C1 segment of cervical spinal cord (tissue), 14 donors: Measurements from ENCODE around the gene UMPS.
A peak's percentile ranks its signal among the peaks of the same experiment; 100 is the strongest.
"Not testable (repeated sequence)": the region's sequence is repeated elsewhere in the genome, so short reads cannot be mapped to it uniquely, and the experiment has no call there.

Experiments used
- DNase-seq, 14 donors: peaks; one replicate each; lab custom pipeline; 2025; lab: John Stamatoyannopoulos, UW

The UMPS gene

DNA sequence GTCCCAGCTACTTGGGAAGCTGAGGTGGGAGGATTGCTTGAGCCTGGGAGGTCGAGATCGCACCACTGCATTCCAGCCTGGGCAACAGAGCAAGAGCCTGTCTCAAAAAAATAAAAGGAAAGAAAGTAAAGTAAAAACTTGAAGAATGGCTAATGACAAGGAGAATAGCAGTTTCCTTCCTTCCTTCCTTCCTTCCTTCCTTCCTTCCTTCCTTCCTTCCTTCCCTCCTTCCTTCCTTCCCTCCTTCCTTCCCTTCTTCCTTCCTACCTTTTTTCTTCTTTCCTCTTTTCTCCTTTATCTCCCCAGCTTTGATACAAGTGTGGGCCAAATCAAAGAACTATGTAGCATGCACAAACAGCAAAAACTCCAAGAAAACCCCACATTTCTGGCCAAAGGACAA, 23.0 kb upstream of the UMPS start:
- DNase-seq: not testable (repeated sequence)

GRCh38 chr3:124707656-124708062, 22.6 kb upstream of the UMPS start:
- DNase-seq: no peak

GRCh38 chr3:124714223-124714853, 15.9 kb upstream of the UMPS start:
- no peak for DNase-seq

- DNase-seq: no peak
Observed at GRCh38 chr3:124722589-124722988, 7.7 kb upstream of the UMPS start.

DNA sequence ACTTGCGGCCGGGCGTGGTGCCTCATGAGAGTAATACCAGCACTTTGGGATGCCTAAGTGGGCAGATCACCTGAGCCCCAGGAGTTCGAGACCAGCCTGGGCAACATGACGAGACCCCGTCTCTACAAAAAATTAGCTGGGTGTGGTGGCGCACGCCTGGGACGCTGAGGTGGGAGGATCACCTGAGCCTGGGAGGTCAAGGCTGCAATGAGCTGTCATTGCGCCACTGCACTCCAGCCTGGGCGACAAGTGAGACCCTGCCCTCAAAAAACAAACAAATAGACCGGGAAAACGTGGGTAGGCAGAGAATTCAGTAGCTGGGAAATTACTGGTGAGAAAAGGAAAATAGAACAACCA, 667 bp downstream of the UMPS start:
- DNase-seq: no peak

GRCh38 chr3:124731760-124732159, 1.5 kb downstream of the UMPS start:
- DNase-seq: no peak

DNA sequence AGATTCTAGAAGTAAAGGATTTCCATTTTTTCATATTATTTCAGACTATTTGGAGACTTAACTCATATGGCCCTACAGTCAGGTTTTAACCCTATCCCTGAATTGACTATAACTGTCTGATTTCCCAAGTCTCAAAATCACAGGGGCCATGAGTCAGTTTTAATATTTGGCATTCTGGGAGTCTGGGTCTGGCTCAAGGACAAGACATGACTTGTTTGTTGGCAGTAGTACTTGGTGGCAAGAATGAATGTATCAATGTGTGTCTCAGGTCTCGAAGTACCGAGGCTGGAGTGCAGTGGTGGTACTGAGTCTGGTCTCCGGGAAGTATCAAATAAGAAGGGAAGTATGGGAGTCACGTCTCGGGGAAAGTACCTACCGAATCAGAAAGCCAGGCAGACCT, 10.8 kb downstream of the UMPS start:
- no peak for DNase-seq

DNA sequence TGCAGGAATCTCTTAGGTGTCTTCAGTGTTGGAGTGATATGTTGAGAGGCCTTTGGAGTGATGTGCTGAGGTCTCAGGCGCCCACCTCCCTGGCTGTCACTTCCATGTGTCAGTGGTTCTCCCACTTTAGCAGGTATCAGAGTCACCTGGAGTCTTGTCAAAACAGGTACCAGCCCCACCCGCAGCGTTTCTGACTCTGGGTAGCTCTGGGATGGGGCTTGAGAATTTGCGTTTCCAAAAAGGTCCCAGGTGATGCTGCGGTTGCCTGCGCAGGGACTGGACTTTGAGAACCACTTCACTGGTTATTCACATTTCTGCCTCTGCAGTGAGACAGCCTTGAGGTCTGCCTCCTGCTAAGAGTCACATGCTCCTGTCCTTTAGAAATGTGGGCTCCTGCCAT, 15.5 kb downstream of the UMPS start:
- DNase-seq: no peak

GRCh38 chr3:124747111-124747981, 17.1 kb downstream of the UMPS start:
- DNase-seq: no peak

GRCh38 chr3:124748560-124749198, 18.4 kb downstream of the UMPS start:
- no peak for DNase-seq

GRCh38 chr3:124749877-124750276, 19.6 kb downstream of the UMPS start:
- not testable (repeated sequence) for DNase-seq

DNA sequence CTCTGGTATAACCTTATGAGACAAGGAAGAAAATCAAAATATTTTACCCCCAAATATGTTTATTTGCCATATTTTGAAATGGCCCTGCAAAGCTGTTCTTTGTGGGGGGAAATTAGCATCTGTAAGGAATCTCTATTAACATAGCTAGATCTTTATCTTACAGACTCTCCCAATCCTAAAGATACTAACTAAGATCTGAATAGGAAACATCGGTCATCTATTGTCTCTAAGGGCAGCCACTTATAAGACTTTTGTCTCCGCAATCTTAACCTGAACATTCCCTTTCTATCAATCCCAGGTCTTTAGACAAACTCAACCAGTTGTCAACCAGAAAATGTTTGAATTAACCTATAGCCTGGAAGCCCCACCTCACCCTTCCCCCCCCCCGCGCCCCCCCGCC, 21.2 kb downstream of the UMPS start:
- DNase-seq: no peak

- no peak for DNase-seq
Observed at GRCh38 chr3:124752051-124752450, 21.8 kb downstream of the UMPS start.

DNA sequence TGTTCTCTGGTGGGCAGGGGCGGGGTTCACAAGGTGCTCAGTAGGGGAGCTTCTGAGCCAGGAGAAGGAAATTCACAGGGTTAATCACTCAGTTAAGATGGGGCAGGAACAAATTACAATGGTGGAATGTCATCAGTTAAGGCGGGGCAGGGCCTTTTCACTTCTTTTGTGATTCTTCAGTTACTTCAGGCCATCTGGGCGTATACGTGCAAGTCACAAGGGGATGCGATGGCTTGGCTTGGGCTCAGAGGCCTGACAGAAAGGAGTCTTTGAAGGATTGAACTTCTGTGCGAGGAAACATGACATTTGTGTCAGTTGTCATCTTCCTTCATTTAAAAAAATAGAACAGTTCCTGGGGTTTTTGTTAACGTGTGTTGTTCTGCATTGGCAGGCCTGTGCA, 27.7 kb downstream of the UMPS start:
- not testable (repeated sequence) for DNase-seq

DNA sequence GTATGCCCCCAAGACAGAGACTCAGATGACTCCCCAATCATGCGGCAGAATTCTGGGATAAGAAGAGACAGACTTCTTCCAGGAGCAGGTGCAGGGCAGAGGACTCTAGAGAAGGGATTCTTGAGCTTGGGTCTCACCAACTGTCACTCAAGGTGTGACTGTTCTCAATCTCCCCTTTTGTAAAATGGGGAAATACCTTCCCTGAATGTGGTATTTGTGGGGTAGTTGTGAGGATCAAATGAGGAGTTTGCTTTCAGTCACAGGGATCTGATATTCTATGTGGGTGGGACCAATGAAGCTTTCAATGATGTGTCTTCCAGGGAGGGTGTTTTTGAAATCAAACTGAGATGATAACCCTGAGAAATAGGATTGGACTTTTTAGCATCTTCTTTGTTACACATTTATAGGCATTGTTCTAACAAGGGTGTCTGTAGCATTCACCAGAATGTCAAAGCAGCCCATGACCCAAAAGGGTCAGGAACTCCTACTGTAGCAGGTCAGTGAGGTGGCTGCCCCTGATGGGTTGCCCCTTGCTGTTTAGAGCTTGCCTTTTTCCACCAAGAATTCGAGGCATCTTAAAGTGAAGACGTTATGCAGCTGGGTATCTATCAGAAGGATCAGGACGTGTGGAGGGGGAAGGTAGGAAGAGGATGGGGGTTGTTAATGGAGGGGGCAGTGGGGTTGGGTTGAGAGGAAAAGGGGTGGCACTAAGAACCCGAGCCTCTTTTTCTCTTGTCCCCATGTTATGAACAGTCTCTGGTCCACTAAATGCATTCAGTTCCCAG, 28.8 kb downstream of the UMPS start:
- DNase-seq: no peak

DNA sequence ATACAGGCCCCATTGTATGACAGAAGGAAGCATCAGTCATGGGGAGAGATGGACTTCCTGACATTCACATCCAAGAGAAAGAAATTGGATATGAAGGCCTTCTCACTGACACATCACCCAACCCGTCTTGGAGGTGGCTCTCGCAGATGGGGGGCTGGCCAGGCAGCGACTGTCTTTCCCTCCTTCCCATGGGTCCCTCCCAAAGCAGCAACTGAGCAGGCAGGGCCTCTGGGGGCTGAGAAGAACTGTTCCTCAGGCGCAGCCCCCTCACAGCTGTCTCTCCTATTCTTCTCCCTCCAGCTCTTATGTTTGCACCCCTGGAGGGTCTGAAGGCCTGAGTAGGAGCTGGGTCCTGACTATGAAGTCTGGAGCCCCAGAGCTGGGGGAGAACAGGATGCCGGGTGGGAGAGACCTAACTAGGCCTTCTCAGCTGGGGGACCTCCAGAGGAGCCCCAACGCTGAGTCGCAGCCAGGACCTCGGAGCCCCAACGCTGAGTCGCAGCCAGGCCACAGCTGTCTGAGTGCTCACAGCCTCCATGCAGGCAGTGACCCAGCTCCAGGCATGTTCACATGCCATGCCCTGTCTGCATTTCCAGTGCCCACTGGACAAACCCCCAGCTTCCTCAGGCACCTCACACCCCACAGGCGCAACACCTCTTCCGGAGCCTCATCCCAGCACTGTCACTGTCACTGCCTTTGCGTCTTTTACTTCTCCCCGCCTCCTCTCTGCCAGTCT, 29.6 kb downstream of the UMPS start:
- DNase-seq: no peak

DNA sequence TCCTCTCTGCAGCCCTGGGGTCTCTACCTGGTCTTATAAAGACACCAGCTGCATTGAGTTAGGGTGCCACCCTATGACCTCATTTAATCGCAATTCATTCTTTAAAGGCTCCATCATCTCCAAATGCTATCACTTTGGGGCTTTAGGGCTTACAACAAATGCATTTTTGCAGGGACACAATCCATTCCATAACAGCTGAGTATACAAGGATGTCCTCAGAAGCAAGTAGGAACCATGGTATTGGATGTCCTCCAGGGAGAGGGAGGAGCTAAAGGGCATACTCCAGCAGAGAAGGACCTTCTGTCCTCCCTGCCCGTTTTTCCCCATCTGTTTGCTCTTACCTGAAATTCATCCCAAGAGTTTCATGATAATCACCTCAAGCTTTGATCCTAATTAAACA, 30.3 kb downstream of the UMPS start:
- no peak for DNase-seq

DNA sequence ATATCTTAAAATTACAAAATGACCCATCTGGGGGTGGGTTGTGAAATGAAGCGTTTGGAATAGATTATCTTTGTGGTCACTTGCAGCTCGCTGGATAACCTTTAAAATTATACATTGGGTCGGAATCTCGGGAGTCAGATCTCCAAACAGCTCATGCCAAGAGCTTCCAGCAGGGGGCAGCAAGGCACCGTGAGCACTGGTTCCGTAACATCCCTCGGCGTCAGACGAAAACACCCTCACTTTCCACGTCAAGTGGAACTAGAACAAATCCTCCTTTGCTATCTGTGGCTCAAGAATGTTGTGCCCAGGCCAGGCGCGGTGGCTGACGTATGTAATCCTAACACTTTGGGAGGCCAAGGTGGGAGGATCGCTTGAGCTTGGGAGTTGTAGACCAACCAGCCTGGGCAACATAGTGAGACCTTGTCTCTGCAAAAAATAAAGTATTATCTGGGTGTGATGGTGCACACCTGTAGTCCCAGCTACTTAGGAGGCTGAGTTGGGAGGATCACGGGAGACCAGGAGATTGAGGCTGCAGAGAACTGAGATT, 31.1 kb downstream of the UMPS start:
- DNase-seq: peak in 13 of 14 donors; percentile 11 to 81 (median 59)

DNA sequence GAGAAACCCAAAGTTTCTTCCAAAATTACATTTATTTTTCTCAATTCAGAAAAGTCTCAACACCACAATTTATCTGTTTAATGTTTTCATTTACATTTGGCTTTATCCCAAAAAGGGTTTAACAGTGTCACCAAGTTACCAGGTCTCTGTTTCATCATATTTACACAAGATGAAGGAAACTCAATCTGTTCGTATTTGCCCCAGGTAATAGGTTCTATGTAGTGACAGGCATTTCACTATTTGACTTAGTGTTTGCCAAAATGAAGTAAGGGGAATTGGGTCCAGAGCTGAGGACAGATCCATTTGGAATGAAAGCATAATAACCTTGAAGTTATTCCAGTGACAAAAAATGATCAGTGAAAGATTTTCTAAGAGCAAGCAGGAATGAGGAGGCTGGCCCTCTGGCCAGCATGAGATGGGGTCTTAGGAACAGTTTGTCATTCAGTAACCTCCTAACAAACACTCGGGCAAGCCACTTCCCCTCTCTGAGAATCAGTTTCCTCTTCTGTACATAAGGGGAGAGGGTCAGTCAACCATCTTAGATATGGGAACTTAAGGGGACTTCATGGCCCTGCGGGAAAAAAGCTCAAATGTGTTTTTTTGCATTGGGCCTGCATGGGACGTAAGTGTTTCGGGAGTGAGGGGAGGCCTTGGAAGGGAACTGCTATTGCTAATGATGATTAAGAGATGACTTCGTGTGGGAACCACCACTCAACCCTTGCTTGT, 31.8 kb downstream of the UMPS start:
- DNase-seq: no peak

DNA sequence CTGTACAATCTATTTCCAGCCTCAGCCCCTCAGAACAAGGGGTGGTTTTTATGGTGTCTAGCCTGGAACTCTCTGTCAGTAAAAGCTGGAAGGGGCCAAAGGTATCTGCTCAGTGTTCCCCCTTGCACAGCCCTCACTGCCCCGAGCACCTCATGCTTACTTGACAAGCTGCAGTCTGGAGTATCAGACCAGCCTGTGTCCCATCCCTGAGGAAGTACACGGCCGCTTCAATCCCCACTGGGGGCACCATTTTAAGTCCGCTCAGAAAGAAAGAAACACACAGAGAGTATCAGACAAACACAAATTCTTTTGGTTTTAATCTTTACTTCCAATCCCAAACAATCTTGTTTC, 32.4 kb downstream of the UMPS start:
- no peak for DNase-seq
